Glomerular endothelial cell (primary cell): Measurements from ENCODE around the gene PRAME. TPM values are rescaled to one million over a fixed set of nuclear protein-coding genes. Genes with fewer than 3 reads are reported as not detected.
"Not testable (repeated sequence)": the region's sequence is repeated elsewhere in the genome, so short reads cannot be mapped to it uniquely, and the experiment has no call there.

ENCODE experiments used
- DNase-seq: peaks from one replicate; pipeline ENCODE4 v3.0.0-alpha.2; 2011; ENCODE audit warnings: low read depth, low spot score; ENCODE audit errors: extremely low read depth
- total RNA-seq: library from RNA; depleted of rRNA; stranded (reverse); fragments of >200 nt; gene quantifications from 2 replicates; pipeline ENCODE4 v1.2.3, GENCODE V29; 2015

Gene PRAME
- total RNA-seq, 1 donor from 2014 or later: not detected

DNA sequence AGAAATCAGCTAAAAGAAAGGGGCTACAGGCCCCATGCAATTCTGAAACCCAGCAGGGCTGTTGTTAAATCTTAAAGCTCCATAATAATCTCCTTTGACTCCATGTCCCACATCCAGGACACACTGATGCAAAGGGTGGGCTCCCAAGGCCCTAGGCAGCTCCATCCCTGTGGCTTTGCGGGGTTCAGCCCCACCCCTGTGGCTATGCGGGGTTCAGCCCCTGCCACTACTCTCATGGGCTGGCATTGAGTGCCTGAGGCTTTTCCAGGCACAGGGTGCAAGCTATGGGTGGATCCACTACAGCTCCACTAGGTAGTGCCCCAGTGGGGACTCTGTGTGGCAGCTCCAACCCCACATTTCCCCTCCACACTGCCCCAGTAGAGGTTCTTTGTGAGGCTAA is 30.3 kb downstream of the PRAME start:
- DNase-seq: no peak

DNA sequence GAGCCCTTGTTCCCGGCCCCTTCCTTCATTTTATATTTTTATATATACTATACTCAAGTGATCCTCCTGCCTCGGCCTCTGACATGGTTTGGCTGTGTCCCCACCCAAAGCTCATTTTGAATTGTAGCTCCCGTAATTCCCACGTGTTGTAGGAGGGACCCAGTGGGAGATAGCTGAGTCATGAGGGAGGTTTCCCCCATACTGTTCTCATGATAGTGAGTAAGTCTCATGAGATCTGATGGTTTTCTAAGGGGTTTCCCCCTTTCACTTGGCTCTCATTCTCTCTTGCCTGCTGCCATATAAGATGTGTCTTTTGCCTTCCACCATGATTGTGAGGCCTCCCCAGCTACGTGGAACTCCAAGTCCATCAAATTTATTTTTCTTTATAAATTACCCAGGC is 31.8 kb downstream of the PRAME start:
- no peak for DNase-seq

DNA sequence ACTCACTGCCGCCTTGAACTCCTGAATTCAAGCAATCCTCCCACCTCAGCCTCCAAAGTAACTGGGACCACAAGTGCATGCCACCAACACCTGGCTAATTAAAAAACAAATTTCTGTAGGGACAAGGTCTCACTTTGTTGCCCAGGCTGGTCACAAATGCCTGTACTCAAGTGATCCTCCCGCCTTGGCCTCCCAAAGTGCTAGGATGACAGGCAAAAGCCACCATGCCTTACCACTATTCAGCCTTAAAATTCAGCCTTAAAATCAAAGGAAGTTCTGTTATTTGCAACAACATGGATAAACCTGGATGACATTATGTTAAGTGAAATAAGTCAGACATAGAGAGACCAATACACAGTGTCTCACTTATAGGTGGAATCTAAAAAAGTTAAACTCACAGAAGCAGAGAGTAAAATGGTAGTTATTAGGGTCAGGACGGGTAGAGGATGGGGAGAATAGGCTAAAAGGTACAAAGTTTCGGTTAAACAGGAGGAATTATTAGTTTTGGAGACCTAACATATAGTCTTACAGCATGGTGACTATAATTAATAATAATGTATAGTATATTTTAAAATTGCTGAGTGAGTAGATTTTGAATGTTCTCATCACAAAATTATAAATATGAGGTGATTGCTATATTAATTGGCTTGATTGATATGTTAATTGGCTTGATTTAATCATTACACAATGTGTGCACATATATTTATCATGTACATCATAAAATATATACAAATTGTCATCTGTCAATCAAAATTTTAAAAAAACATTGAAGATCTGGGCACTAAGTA is 32.7 kb downstream of the PRAME start:
- DNase-seq: no peak

DNA sequence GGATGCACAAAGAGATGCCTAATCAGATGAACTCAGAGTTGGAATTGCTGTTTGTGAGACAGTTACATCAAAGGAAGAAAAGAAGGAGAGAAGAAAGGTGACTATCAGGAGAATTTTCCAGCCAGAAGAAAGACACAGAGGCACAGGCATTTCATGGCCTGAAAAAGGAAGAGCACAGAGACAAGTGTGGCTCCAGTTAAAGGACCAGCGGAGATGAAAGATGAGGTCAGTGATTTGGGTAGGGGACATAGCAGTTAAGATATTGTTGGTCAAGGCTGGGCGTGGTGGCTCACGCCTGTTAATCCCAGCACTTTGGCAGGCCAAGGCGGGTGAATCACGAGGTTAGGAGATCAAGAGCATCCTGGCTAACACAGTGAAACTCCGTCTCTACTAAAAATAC is 35.6 kb downstream of the PRAME start:
- no peak for DNase-seq

DNA sequence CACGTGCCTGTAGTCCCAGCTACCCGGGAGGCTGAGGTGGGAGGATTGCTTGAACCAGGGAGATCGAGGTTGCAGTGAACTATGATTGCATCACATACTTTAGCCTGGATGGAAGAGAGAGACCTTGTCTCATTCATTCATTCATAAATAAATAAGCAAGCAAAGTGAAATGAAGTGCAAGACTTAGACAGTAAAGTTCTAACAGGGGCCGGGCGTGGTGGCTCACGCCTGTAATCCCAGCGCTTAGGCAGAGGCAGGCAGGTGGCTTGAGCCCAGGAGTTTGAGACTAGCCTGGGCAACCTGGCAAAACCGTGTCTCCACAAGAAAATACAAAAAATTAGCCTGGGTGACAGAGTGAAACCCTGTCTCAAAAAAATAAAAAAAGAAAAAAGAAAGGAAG is 37.4 kb downstream of the PRAME start:
- no peak for DNase-seq

DNA sequence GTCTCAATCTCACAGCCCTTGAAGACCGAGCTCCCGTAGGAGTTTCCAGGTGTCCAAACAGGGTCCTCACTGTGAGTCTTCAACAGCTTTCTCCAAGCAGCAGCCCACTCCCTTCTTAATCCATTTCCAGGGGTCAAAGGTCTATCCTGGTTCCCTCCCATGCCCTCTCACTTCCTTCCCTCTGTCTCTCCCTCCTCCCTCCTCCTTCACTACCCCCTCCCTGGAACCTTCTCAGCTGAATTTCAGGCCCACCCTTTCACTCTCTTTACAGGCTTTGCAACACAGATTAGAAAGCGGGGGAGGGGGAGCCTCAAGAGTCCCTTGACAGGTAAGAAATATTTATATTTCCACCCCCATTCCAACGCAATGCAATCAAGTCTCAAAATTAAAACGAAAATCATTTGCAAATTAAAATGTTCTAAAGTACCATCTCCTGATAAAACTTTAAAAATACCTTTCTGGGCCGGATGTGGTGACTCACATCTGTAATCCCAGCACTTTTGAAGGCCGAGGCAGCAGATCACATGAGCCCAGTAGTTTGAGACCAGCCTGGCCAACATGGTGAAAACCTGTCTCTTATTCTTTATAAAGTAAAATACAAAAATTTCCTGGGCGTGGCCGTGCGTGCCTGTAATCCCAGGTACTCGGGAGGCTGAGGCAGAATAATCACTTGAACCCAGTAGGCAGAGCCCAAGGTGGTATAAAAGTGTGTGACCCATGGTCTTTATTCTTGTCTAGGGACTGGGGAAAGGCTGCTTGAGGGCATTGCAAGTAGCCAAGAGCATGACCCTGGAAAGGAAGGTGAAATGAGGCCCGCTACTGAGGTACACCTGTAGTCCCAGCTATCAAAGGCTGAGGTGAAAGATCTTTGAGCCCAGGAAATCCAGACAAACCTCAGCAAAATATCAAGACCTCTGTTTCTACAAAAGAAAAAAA is 38.1 kb downstream of the PRAME start:
- DNase-seq: no peak

DNA sequence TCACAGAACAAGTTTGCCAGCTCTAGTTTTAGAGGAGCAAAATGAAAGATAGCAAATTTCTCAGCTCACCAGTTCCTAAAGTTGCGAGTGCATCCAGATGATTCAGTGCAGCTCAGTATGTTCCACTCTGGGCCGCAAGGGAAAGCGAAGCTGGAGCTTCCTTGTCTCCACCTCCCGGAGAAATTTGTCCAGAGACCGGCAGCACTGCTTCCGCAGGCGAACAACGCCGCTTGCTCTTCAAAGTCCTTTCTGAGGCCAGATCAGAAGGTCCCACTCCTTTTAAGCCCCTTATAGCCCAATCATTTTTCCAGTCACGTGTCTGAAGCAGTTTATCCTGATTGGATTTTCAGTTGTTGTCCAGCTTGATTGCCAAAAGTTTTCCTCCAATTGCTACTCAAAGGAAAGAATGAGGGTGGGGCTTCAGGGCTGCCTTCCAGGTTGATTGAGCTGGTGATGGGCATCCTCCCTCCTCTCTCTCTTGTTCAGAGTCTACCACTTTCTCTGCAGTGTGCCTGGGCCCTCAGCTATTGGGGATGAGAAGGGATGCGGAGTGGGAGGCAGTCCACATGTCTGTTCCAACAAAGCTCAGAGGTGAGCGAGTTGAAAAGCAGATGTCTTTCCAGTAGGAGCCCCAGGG is 38.9 kb downstream of the PRAME start, which contains the start of gene ZNF280A:
TSS of gene ZNF280A (minus strand) at position 251 of the 637 bp plus-strand sequence. CDS start 4,640 bp downstream, outside the sequence.
- no peak for DNase-seq

DNA sequence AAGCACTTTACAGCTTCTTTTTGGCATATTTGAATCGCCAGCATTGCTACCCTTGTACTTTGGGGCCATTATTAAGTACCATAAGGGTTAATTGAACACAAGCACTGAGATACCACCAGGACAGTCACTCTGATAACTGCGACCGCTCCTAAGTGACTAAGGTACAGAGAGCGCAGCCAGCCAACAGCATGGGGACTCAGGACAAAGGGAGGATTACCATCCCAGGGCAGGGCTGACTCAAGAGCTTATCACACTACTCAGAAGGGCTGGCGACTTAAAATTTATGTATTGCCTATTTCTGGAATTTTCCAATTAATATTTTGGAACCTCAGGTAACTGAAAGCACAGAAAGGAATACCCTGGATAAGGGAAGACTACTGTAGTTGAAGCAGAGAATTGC is 39.5 kb downstream of the PRAME start:
- DNase-seq: no peak

DNA sequence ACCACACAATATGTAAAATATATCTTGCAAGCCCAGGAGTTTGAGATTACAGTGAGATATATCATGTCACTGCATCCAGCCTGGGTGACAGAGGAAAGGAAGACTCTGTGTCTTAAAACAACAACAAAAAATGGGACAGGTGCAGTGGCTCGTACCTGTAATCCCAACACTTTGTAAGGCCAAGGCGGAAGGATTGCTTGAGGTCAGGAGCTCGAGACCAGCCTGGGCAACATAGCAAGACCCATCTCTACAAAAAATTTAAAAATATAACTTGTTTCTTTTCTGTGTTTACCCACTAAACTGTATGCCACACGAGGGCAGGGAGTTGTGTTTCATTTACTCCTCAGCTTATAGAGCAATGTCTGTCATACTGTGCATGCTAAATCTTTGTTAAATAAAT is 42.1 kb downstream of the PRAME start:
- no peak for DNase-seq

DNA sequence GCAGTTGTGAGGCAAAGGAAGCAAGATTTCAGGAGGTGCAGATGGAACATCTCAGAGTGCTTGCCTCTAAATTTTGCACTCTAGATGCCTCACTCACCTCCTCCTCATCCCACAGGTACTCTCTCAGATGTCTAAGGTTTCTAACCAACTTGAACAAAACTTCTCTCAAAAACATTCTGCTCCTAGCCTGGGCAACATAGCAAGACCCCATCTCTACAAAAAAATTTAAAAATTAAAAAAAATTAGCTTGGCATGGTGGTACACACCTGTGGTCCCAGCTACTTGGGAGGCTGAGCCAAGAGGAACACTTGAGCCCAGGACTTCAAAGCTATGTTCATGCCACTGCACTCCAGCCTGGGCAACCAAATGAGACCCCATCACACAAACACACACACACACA is 43.2 kb downstream of the PRAME start:
- DNase-seq: no peak

DNA sequence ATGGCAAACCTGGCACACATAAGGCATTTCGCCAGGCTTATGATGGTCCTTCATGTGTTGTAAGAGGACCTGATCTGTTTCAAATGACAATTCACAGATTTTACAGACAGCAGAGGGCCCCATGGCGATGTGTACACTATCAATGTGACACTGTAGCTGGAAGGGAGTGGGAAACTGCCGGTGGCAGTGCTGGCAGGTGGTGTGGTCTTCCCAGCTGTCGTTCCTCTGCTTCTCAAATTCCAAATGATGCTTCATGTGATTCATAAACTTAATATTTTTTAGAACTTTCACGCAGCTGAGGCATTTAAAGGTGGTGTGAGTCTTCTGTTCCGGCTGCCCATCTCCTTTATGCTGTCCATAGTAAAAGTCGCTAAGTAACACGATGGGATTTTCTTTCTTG is 44.6 kb downstream of the PRAME start:
- not testable (repeated sequence) for DNase-seq

DNA sequence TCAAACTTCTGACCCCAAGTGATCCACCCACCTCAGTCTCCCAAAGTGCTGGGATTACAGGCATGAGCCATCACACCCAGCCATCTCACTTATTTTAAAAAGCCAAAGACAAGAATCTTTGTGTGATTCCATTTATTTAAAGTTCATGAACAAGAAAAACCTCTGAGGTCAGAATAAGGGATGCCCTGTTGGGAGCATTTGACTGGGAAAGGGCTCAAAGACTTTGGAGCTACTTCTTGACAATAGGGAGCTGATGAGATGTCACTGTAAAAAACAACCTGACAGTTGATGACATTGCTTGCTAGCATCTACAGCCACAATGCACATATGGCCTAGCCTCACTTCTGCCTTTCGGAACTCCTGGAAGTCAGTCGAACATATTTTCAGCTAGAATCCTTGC is 45.4 kb downstream of the PRAME start:
- no peak for DNase-seq

DNA sequence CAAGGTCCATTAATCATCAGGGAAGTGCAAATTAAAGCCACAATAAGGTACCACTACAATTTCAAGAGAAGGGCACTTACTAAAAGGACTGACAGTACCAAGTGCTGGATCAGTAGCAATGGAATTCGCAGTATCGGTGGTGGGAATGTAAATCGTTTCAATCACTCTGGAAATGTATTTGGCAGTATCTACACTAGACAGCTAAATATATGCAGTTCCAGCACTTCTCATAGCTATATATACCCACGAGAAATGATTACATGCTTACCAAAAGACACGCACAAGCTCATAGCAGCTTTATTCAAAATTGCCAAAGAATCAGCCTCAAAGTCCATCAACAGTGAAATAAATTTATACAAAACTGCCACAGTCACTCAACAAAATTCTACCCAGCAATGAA is 46.1 kb downstream of the PRAME start:
- no peak for DNase-seq

DNA sequence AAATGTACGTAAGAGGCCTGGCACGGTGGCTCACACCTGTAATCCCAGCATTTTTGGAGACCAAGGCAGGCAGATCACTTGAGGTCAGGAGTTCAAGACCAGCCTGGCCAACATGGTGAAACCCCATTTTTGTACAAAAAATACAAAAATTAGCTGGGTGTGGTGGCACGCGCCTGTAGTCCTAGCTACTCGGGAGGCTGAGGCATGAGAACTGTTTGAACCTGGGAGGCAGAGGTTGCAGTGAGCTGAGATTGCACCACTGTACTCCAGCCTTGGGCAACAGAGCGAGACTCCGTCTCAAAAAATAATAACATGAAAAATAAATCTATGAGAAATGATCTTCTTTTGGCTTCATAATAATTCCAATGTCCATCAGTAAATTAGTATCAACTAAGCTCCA is 48.2 kb downstream of the PRAME start:
- not testable (repeated sequence) for DNase-seq

DNA sequence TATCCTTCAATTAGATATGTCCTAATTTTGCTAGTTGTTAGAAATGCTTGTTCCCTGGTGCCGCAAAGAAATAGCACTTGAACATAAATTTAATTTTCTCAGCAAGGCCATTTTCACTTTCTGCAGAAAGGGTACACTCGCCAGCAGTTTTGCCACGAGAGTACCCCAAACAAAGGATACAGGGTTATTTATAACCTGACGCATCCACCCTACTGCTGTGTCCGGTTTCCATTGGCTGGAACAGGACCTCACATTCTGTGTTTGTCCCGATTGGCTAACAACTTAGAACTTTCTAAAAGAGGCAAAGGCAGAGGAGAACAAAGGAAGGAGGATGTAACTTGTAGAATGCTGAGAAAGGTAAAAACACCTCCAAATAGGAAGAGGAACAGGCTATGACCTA is 49.2 kb downstream of the PRAME start:
- DNase-seq: not testable (repeated sequence)

DNA sequence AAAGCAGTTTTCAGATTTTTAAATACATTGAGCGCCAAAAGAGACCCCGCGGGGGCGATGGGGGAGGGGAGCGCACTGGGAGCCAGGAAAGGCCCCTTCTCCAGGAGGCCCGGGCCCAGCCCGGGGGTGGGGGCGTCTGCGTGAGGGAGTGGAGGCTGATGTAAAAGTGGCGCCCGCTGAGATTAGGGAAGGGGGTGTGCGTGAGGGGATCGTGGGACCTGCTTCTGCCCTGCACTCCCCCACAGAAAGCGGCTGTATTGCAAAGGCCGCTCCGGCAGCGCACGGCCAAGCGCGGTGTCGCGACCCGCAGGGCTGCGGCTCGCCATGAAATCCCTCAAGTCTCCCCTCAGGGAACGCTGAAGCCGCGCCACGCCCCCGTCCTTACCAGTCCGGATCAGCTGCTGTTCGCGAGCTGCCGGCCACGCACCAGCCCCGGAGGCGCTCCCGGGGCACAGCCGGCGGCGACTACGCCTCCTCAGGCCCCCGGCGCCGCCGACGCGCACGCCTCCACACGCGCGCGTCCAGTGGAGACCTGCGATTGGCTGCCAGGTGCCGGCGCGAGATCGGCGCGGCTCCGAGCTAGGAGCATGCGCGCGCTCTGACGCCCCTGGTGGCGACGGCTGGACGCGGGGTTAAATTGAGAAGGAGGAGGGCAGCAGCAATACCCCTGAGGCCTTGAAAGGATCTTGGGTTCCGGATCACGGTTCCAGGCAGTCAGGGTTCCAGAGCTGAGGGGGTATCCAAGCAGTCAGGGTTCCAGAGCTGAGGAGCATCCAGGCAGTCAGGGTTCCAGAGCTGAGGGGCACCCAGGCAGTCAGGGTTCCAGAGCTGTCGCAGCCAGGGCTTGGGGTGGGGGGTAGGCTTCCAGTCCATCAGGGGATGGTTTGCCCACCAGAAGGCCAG is 50.5 kb downstream of the PRAME start, which contains the start of gene ZNF280B:
TSS of gene ZNF280B (minus strand) at position 469 of the 903 bp plus-strand sequence. CDS start 19,344 bp downstream, outside the sequence.
- no peak for DNase-seq

DNA sequence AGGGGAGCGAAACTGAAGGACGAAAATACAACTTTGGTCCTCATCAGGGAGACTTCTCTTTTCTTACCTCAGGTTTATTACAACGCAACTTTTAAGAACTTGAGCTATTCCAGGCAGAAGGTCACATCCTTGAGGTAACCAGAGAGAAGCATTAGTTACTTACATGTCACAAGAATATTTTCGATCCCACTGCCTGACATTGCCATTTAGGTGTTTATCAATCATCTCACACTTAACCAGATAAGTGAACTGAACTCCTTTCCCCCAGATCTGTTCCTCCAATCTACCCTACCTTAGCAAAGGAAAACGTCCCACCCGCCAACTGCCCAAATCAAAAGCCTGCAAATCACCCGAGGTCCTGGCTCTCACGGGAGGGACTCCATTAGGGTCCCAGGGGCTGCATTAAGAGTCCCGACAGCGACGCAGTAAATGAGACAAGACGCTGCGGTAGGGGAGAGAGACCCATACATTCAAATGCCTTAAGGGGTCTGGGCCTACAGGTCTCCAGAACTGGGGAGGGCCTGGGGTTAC is 51.3 kb downstream of the PRAME start:
- no peak for DNase-seq

DNA sequence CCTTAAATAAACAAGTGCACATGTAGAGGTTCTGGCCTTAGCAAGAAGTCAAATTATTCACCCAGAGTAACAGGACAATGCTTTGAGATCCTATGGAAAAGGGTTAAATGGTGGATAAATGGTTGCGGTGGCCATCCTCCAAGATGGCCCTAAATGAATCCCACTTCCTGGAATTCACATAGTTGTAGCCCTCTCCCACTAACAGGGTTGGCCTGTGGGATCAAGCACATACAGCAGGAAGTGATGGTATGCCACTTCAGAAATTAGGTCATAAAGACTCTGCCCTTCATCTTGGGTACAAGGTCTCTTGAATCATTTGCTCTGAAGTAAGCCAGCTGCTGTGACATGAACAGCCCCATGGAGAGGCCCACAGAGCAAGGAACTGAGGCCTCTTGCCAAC is 52.3 kb downstream of the PRAME start:
- DNase-seq: no peak

DNA sequence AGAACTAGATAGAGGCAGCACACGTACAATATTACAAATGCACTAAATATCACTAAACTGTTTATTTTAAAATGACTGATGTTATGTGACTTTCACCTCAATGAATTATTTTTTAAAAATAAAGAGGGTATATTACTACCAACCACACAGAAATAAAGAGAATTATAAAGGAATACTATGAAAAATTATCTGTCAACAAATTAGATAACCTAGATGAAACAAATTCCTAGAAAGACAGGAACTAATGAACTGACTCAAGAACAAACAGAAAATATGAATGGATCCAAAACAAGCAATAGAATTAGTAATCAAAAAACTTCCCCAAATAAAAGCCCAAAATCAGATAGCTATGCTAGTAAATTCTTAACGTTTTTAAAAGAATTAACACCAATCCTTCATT is 60.8 kb downstream of the PRAME start:
- no peak for DNase-seq
